Measurements from ENCODE around the gene SLC9A4. TPM values are rescaled to one million over a fixed set of nuclear protein-coding genes. Genes with fewer than 3 reads are reported as not detected.

SLC9A4 gene
- total and polyA plus RNA-seq, 2 of the 4 experiments (the other 2 are of a cell fraction), result not detected

GRCh38 chr2:102455061-102455670 is 17.9 kb upstream of the SLC9A4 start:
- CTCF ChIA-PET, result interaction anchor here (1.0 kb wide), 1 partner anchor 13 kb away, joined by 3 read pairs; no protein-coding TSS in a partner anchor

More at GRCh38 chr2:102455061-102455670, 17.9 kb upstream of the SLC9A4 start:
- no peak overlapping the region for H2BK120ac ChIP-seq (ENCODE audit: low read depth, low read length)
- no peak overlapping the region for H2AK9ac ChIP-seq (replicated peaks; ENCODE audit: low read depth, low read length, poor library complexity)
- H2AK5ac ChIP-seq (ENCODE audit: low read depth, low read length), result no peak overlapping the region
- POLR2A ChIA-PET (ENCODE audit: unreplicated experiment), result no interaction called here
- no peak for TF ChIP-seq FOS (IDR thresholded peaks at IDR 0.05; ENCODE audit: low read depth, low read length)
- TF ChIP-seq BHLHE40 (IDR thresholded peaks at IDR 0.05; ENCODE audit: low read depth, low read length), result no peak
- TF ChIP-seq POLR2A (IDR thresholded peaks at IDR 0.05; ENCODE audit: low read depth, low read length), result no peak
- TF ChIP-seq MAFK (IDR thresholded peaks at IDR 0.05; ENCODE audit: low read depth, low read length), result no peak
- TF ChIP-seq NFE2L2 (IDR thresholded peaks at IDR 0.05; ENCODE audit: low read depth, low read length), result no peak
- TF ChIP-seq RAD21 (IDR thresholded peaks at IDR 0.05; ENCODE audit: low read length), result no peak
- no peak for TF ChIP-seq CHD1 (IDR thresholded peaks at IDR 0.05; ENCODE audit: low read depth, low read length)
- no peak for TF ChIP-seq RFX5 (IDR thresholded peaks at IDR 0.05; ENCODE audit: low read depth, low read length)
- TF ChIP-seq ELK1 (IDR thresholded peaks at IDR 0.05; ENCODE audit: borderline replicate concordance, low read depth, low read length), result no peak
- no peak for TF ChIP-seq CEBPB (IDR thresholded peaks at IDR 0.05; ENCODE audit: low read depth, low read length)
- no peak for TF ChIP-seq MXI1 (IDR thresholded peaks at IDR 0.05; ENCODE audit: borderline replicate concordance, low read depth, low read length)
- no peak for TF ChIP-seq RCOR1 (IDR thresholded peaks at IDR 0.05; ENCODE audit: insufficient replicate concordance, low read length)
- TF ChIP-seq USF2 (IDR thresholded peaks at IDR 0.05; ENCODE audit: low read depth, low read length), result no peak
- TF ChIP-seq CTCF (conservative IDR thresholded peaks at IDR 0.05; ENCODE audit: low read depth, low read length), result no peak
- no peak for TF ChIP-seq MAZ (IDR thresholded peaks at IDR 0.05; ENCODE audit: borderline replicate concordance, low read depth, low read length)
- TF ChIP-seq SMC3 (IDR thresholded peaks at IDR 0.05; ENCODE audit: low read depth, low read length), result no peak
- no peaks in the 10 kb centered on the region for H3K79me1 ChIP-seq (ENCODE audit: low read depth in 1 of 2, low read length in 2 of 2)
- no peaks in the 10 kb centered on the region for H3K36me3 ChIP-seq (ENCODE audit: control insufficient read depth, insufficient read depth, low read length)
- dilution Hi-C loops (cut with HindIII; ENCODE audit: low sequenced_read_pairs, unreplicated experiment) (no loop called here), in situ Hi-C loops (cut with MboI; ENCODE audit: low sequenced_read_pairs) (no loop called here), intact Hi-C loops (cut with micrococcal nuclease) (no loop called here)
- no peak overlapping the region for H3K23ac ChIP-seq (ENCODE audit: low read depth, low read length)
- H3K56ac ChIP-seq (ENCODE audit: extremely low read depth, insufficient read depth, low read length), result no peak overlapping the region
- no peak overlapping the region for H3K9ac ChIP-seq (ENCODE audit: low read depth, low read length)
- H2BK15ac ChIP-seq (ENCODE audit: low read depth, low read length), result no peak overlapping the region
- H3K9me3 ChIP-seq (ENCODE audit: control insufficient read depth, insufficient read depth, low read length), result no peaks in the 10 kb centered on the region
- H3K14ac ChIP-seq (replicated peaks; ENCODE audit: low read depth, low read length), result no peak overlapping the region
- no peak overlapping the region for H2BK5ac ChIP-seq (ENCODE audit: low read depth, low read length, poor library complexity, severe bottlenecking)
- H3K27ac ChIP-seq (ENCODE audit: insufficient read depth, low read length), result no peak overlapping the region
- no peak overlapping the region for H4K91ac ChIP-seq (ENCODE audit: insufficient read depth, low read depth, low read length)
- H4K20me1 ChIP-seq (ENCODE audit: insufficient read depth, low read length), result no peaks in the 10 kb centered on the region
- H3K4me3 ChIP-seq (ENCODE audit: insufficient read depth, low read depth, low read length), result no peak overlapping the region
- no CpG with 5 or more reads among the region's 2 CpGs for whole genome bisulfite sequencing, 2 experiments (ENCODE audit: extremely low coverage in 2 of 2, insufficient read length in 1 of 2)
- no peak overlapping the region for H4K8ac ChIP-seq (ENCODE audit: low read depth in 2 of 2, low read length in 2 of 2)
- H3K27me3 ChIP-seq (ENCODE audit: control insufficient read depth, insufficient read depth, low read length), result peaks cover 13% of the 10 kb centered on the region
- DNase-seq (no peak), ATAC-seq (ENCODE audit: low read depth) (no peak)
- no peak overlapping the region for H2AFZ ChIP-seq (replicated peaks; ENCODE audit: low read length, poor library complexity)
- no peaks in the 10 kb centered on the region for H3K9me1 ChIP-seq (ENCODE audit: insufficient read depth, low read length)
- no peak overlapping the region for H4K5ac ChIP-seq (ENCODE audit: low read depth, low read length)
- H3K18ac ChIP-seq (ENCODE audit: low read depth, low read length), result no peak overlapping the region
- BruUV-seq (replicated peaks), result no TSS peak
- H3K4me1 ChIP-seq (ENCODE audit: control insufficient read depth, insufficient read depth, low read length), result no peaks in the 10 kb centered on the region
- no peak overlapping the region for H3K4ac ChIP-seq (ENCODE audit: low read depth, low read length)
- H2BK20ac ChIP-seq (ENCODE audit: low read depth, low read length), result no peak overlapping the region
- H3K4me2 ChIP-seq (ENCODE audit: low read depth, low read length), result no peak overlapping the region
